ENCODE data around the gene OSBPL6.
"Not testable (repeated sequence)": the region's sequence is repeated elsewhere in the genome, so short reads cannot be mapped to it uniquely, and the experiment has no call there.

Gene OSBPL6

GRCh38 chr2:178323331-178323730 lies 129.0 kb downstream of the OSBPL6 start:
- WGBS, result 92% methylated on average over 6 of the region's 6 CpGs
- H3K79me1 ChIP-seq (replicated peaks; ENCODE audit: low read length, poor library complexity, severe bottlenecking); DNase-seq; H3K27ac ChIP-seq (ENCODE audit: low read length, poor library complexity, severe bottlenecking); H3K4me1 ChIP-seq (ENCODE audit: control insufficient read depth, insufficient read depth, low read depth, low read length); H2BK12ac ChIP-seq (ENCODE audit: low read length in 2 of 2); H3K9ac ChIP-seq (ENCODE audit: low read length); H3K36me3 ChIP-seq (ENCODE audit: control insufficient read depth in 1 of 2, insufficient read depth in 2 of 2, low read depth in 1 of 2, low read length in 2 of 2); H4K8ac ChIP-seq (ENCODE audit: low read length); H3K18ac ChIP-seq (ENCODE audit: low read depth in 1 of 2, low read length in 2 of 2); H3K27me3 ChIP-seq (ENCODE audit: control insufficient read depth in 1 of 2, insufficient read depth in 1 of 2, low read length in 2 of 2); H3K4me2 ChIP-seq (ENCODE audit: low read length, poor library complexity, severe bottlenecking); H2BK120ac ChIP-seq (ENCODE audit: low read depth, low read length); H3K14ac ChIP-seq (ENCODE audit: low read length in 2 of 2); H2BK5ac ChIP-seq (ENCODE audit: low read depth, low read length, poor library complexity, severe bottlenecking); H3K4ac ChIP-seq (ENCODE audit: low read depth in 1 of 2, low read length in 2 of 2); H3K4me3 ChIP-seq (ENCODE audit: insufficient read depth in 1 of 2, low read depth in 1 of 2, low read length in 2 of 2); H3K23ac ChIP-seq (ENCODE audit: low read length in 2 of 2); H2BK15ac ChIP-seq (ENCODE audit: low read depth, poor library complexity, severe bottlenecking); H2AFZ ChIP-seq (ENCODE audit: low read depth, low read length); H3K9me3 ChIP-seq (ENCODE audit: control insufficient read depth, low read length); H4K91ac ChIP-seq (ENCODE audit: low read length); H2AK5ac ChIP-seq (ENCODE audit: low read length, severe bottlenecking): not testable (repeated sequence)

- Histone ChIP-seq H3K23ac (ENCODE audit: low read length in 2 of 2) (no peak overlapping the region), H2BK12ac (ENCODE audit: low read length in 2 of 2) (no peak overlapping the region), H3K9ac (ENCODE audit: low read length) (no peak overlapping the region), H2BK5ac (ENCODE audit: low read depth, low read length, poor library complexity, severe bottlenecking) (no peak overlapping the region), H3K36me3 (ENCODE audit: control insufficient read depth in 1 of 2, insufficient read depth in 2 of 2, low read depth in 1 of 2, low read length in 2 of 2) (no peaks in the 10 kb centered on the region), H3K4me1 (ENCODE audit: control insufficient read depth, insufficient read depth, low read depth, low read length) (no peaks in the 10 kb centered on the region), H2BK120ac (ENCODE audit: low read depth, low read length) (no peak overlapping the region), H4K8ac (ENCODE audit: low read length) (no peak overlapping the region), H2AK5ac (ENCODE audit: low read length, severe bottlenecking) (no peak overlapping the region), H3K79me1 (replicated peaks; ENCODE audit: low read length, poor library complexity, severe bottlenecking) (no peaks in the 10 kb centered on the region), H3K4me2 (ENCODE audit: low read length, poor library complexity, severe bottlenecking) (no peak overlapping the region), H4K91ac (ENCODE audit: low read length) (no peak overlapping the region), H3K18ac (ENCODE audit: low read depth in 1 of 2, low read length in 2 of 2) (no peak overlapping the region), H3K4me3 (ENCODE audit: insufficient read depth in 1 of 2, low read depth in 1 of 2, low read length in 2 of 2) (no peak overlapping the region), H3K9me3 (ENCODE audit: control insufficient read depth, low read length) (no peaks in the 10 kb centered on the region), H3K27me3 (ENCODE audit: control insufficient read depth in 1 of 2, insufficient read depth in 1 of 2, low read length in 2 of 2) (no peaks in the 10 kb centered on the region), H3K14ac (ENCODE audit: low read length in 2 of 2) (no peak overlapping the region), H2BK15ac (ENCODE audit: low read depth, poor library complexity, severe bottlenecking) (no peak overlapping the region), H3K27ac (ENCODE audit: low read length, poor library complexity, severe bottlenecking) (no peak overlapping the region), H3K4ac (ENCODE audit: low read depth in 1 of 2, low read length in 2 of 2) (no peak overlapping the region), H2AFZ (ENCODE audit: low read depth, low read length) (no peak overlapping the region)
- DNase-seq, result no peak
- WGBS, result 77% methylated on average over 5 of the region's 5 CpGs
Measured at GRCh38 chr2:178324077-178324476, 129.8 kb downstream of the OSBPL6 start.

GRCh38 chr2:178325268-178325667 lies 131.0 kb downstream of the OSBPL6 start:
- H2BK12ac ChIP-seq (ENCODE audit: low read length in 2 of 2), result no peak overlapping the region
- no peaks in the 10 kb centered on the region for H3K9me3 ChIP-seq (ENCODE audit: control insufficient read depth, low read length)
- DNase-seq, result no peak
- H3K36me3 ChIP-seq (ENCODE audit: control insufficient read depth in 1 of 2, insufficient read depth in 2 of 2, low read depth in 1 of 2, low read length in 2 of 2), result no peaks in the 10 kb centered on the region
- no peak overlapping the region for H4K8ac ChIP-seq (ENCODE audit: low read length)
- no peaks in the 10 kb centered on the region for H3K27me3 ChIP-seq (ENCODE audit: control insufficient read depth in 1 of 2, insufficient read depth in 1 of 2, low read length in 2 of 2)
- H2AFZ ChIP-seq (ENCODE audit: low read depth, low read length), result no peak overlapping the region
- H2BK15ac ChIP-seq (ENCODE audit: low read depth, poor library complexity, severe bottlenecking), result no peak overlapping the region
- no peak overlapping the region for H3K23ac ChIP-seq (ENCODE audit: low read length in 2 of 2)
- H3K4me3 ChIP-seq (ENCODE audit: insufficient read depth in 1 of 2, low read depth in 1 of 2, low read length in 2 of 2), result no peak overlapping the region
- H3K27ac ChIP-seq (ENCODE audit: low read length, poor library complexity, severe bottlenecking), result no peak overlapping the region
- H3K9ac ChIP-seq (ENCODE audit: low read length), result no peak overlapping the region
- no peak overlapping the region for H2BK120ac ChIP-seq (ENCODE audit: low read depth, low read length)
- no peak overlapping the region for H2AK5ac ChIP-seq (ENCODE audit: low read length, severe bottlenecking)
- WGBS, result 100% methylated on average over 1 of the region's 2 CpGs
- no peaks in the 10 kb centered on the region for H3K79me1 ChIP-seq (replicated peaks; ENCODE audit: low read length, poor library complexity, severe bottlenecking)
- no peak overlapping the region for H3K14ac ChIP-seq (ENCODE audit: low read length in 2 of 2)
- no peak overlapping the region for H2BK5ac ChIP-seq (ENCODE audit: low read depth, low read length, poor library complexity, severe bottlenecking)
- H3K4me1 ChIP-seq (ENCODE audit: control insufficient read depth, insufficient read depth, low read depth, low read length), result no peaks in the 10 kb centered on the region
- H3K18ac ChIP-seq (ENCODE audit: low read depth in 1 of 2, low read length in 2 of 2), result no peak overlapping the region
- no peak overlapping the region for H4K91ac ChIP-seq (ENCODE audit: low read length)
- H3K4ac ChIP-seq (ENCODE audit: low read depth in 1 of 2, low read length in 2 of 2), result no peak overlapping the region
- no peak overlapping the region for H3K4me2 ChIP-seq (ENCODE audit: low read length, poor library complexity, severe bottlenecking)

- Histone ChIP-seq H2BK15ac (ENCODE audit: low read depth, poor library complexity, severe bottlenecking) (no peak overlapping the region), H3K23ac (ENCODE audit: low read length in 2 of 2) (no peak overlapping the region), H3K4me3 (ENCODE audit: insufficient read depth in 1 of 2, low read depth in 1 of 2, low read length in 2 of 2) (no peak overlapping the region), H2BK5ac (ENCODE audit: low read depth, low read length, poor library complexity, severe bottlenecking) (no peak overlapping the region), H4K8ac (ENCODE audit: low read length) (no peak overlapping the region), H3K4ac (ENCODE audit: low read depth in 1 of 2, low read length in 2 of 2) (no peak overlapping the region), H3K27me3 (ENCODE audit: control insufficient read depth in 1 of 2, insufficient read depth in 1 of 2, low read length in 2 of 2) (no peaks in the 10 kb centered on the region), H4K91ac (ENCODE audit: low read length) (no peak overlapping the region), H3K79me1 (replicated peaks; ENCODE audit: low read length, poor library complexity, severe bottlenecking) (no peaks in the 10 kb centered on the region), H3K18ac (ENCODE audit: low read depth in 1 of 2, low read length in 2 of 2) (no peak overlapping the region), H3K27ac (ENCODE audit: low read length, poor library complexity, severe bottlenecking) (no peak overlapping the region), H3K4me1 (ENCODE audit: control insufficient read depth, insufficient read depth, low read depth, low read length) (no peaks in the 10 kb centered on the region), H2BK120ac (ENCODE audit: low read depth, low read length) (no peak overlapping the region), H2AFZ (ENCODE audit: low read depth, low read length) (no peak overlapping the region), H3K9me3 (ENCODE audit: control insufficient read depth, low read length) (no peaks in the 10 kb centered on the region), H2AK5ac (ENCODE audit: low read length, severe bottlenecking) (no peak overlapping the region), H3K4me2 (ENCODE audit: low read length, poor library complexity, severe bottlenecking) (no peak overlapping the region), H3K9ac (ENCODE audit: low read length) (no peak overlapping the region), H3K14ac (ENCODE audit: low read length in 2 of 2) (no peak overlapping the region), H2BK12ac (ENCODE audit: low read length in 2 of 2) (no peak overlapping the region), H3K36me3 (ENCODE audit: control insufficient read depth in 1 of 2, insufficient read depth in 2 of 2, low read depth in 1 of 2, low read length in 2 of 2) (no peaks in the 10 kb centered on the region)
- 85% methylated on average over 4 of the region's 4 CpGs for WGBS
- peak; percentile 44 for DNase-seq
Measured at GRCh38 chr2:178327516-178327915, 133.2 kb downstream of the OSBPL6 start.

Measured in mesenchymal stem cell (in vitro differentiated cells and primary cell).